ENCODE data around the gene HOXC4. TPM values are rescaled to one million over a fixed set of nuclear protein-coding genes. Genes with fewer than 3 reads are reported as not detected.
"Not testable (repeated sequence)": the region's sequence is repeated elsewhere in the genome, so short reads cannot be mapped to it uniquely, and the experiment has no call there.

Gene HOXC4
- total RNA-seq, 2 experiments from 2014 or later: not detected

- Histone ChIP-seq H3K27ac (ENCODE audit: low read depth in 1 of 2, low read length in 2 of 2) (no peak overlapping the region), H3K36me3 (ENCODE audit: insufficient read depth, low read length) (no peaks in the 10 kb centered on the region), H3K4me1 (ENCODE audit: insufficient read depth, low read length) (peaks cover 14% of the 10 kb centered on the region), H3K9me3 (ENCODE audit: control insufficient read depth in 1 of 2, insufficient read depth in 1 of 2, low read length in 2 of 2) (no peaks in the 10 kb centered on the region), H3K27me3 (ENCODE audit: control insufficient read depth in 1 of 2, insufficient read depth in 2 of 2, low read length in 2 of 2) (no peaks in the 10 kb centered on the region), H3K4me3 (ENCODE audit: low read length) (peak overlapping the region; percentile 45)
- ATAC-seq (ENCODE audit: poor library complexity): no peak
- intact Hi-C loops (cut with DNase I, micrococcal nuclease): no loop called here
- CTCF ChIA-PET: no interaction called here
- H3K27me3 Mint-ChIP-seq: peaks cover 21% of the 10 kb centered on the region
- no peaks in the 10 kb centered on the region for H3K9me3 Mint-ChIP-seq
- peak overlapping the region; percentile 93 for H3K27ac Mint-ChIP-seq
- peak; percentile 16 to 65 (median 37) for DNase-seq
- H3K4me3 Mint-ChIP-seq: peak overlapping the region; percentile 87
- H3K4me1 Mint-ChIP-seq (ENCODE audit: low read depth): peaks cover 35% of the 10 kb centered on the region
- no peaks in the 10 kb centered on the region for H3K36me3 Mint-ChIP-seq (ENCODE audit: low read depth)
- POLR2A ChIA-PET: interaction anchor here (1.2 kb wide), 1 partner anchor 28 kb away, joined by 3 read pairs; no protein-coding TSS in a partner anchor
- no peak for TF ChIP-seq CTCF (IDR thresholded peaks at IDR 0.05)
Measured at GRCh38 chr12:54082397-54082892, 28.8 kb downstream of the HOXC4 start.

- Histone ChIP-seq H3K4me1 (ENCODE audit: insufficient read depth, low read length) (peaks cover 10% of the 10 kb centered on the region), H3K27me3 (ENCODE audit: control insufficient read depth in 1 of 2, insufficient read depth in 2 of 2, low read length in 2 of 2) (peaks cover 5 to 11% of the 10 kb centered on the region in 2 experiments)
- H3K36me3 Mint-ChIP-seq (ENCODE audit: low read depth); CTCF ChIA-PET; H3K27ac Mint-ChIP-seq; H3K4me3 ChIP-seq (ENCODE audit: low read length); H3K4me3 Mint-ChIP-seq; H3K9me3 ChIP-seq (ENCODE audit: control insufficient read depth in 1 of 2, insufficient read depth in 1 of 2, low read length in 2 of 2); ATAC-seq (ENCODE audit: poor library complexity); H3K27ac ChIP-seq (ENCODE audit: low read depth in 1 of 2, low read length in 2 of 2); H3K9me3 Mint-ChIP-seq; intact Hi-C loops (cut with DNase I, micrococcal nuclease); H3K36me3 ChIP-seq (ENCODE audit: insufficient read depth, low read length); DNase-seq; POLR2A ChIA-PET: not testable (repeated sequence)
- peaks cover 66% of the 10 kb centered on the region for H3K27me3 Mint-ChIP-seq
- H3K4me1 Mint-ChIP-seq (ENCODE audit: low read depth): peaks cover 10% of the 10 kb centered on the region
Measured at GRCh38 chr12:54088011-54088410, 34.4 kb downstream of the HOXC4 start.

- ATAC-seq (ENCODE audit: poor library complexity); POLR2A ChIA-PET; intact Hi-C loops (cut with DNase I, micrococcal nuclease): not testable (repeated sequence)
Measured at GRCh38 chr12:54089465-54089864, 35.8 kb downstream of the HOXC4 start.

GRCh38 chr12:54090312-54090711, 36.7 kb downstream of the HOXC4 start:
- Mint-ChIP-seq H3K27me3 (peaks cover 73% of the 10 kb centered on the region), H3K4me3 (peak overlapping the region; percentile 72)
- peak in 3 of 14 experiments; percentile 13 to 25 (median 13) for DNase-seq
- H3K9me3 ChIP-seq (ENCODE audit: control insufficient read depth in 1 of 2, insufficient read depth in 1 of 2, low read length in 2 of 2); H3K27ac ChIP-seq (ENCODE audit: low read depth in 1 of 2, low read length in 2 of 2); intact Hi-C loops (cut with DNase I, micrococcal nuclease); H3K4me1 ChIP-seq (ENCODE audit: insufficient read depth, low read length); H3K4me1 Mint-ChIP-seq (ENCODE audit: low read depth); CTCF ChIA-PET; H3K36me3 ChIP-seq (ENCODE audit: insufficient read depth, low read length); POLR2A ChIA-PET; H3K27ac Mint-ChIP-seq; ATAC-seq (ENCODE audit: poor library complexity); H3K36me3 Mint-ChIP-seq (ENCODE audit: low read depth); H3K9me3 Mint-ChIP-seq: not testable (repeated sequence)
- Histone ChIP-seq H3K27me3 (ENCODE audit: control insufficient read depth in 1 of 2, insufficient read depth in 2 of 2, low read length in 2 of 2) (peaks cover 5 to 11% of the 10 kb centered on the region in 2 experiments), H3K4me3 (ENCODE audit: low read length) (peak overlapping the region; percentile 12)

More at GRCh38 chr12:54089465-54089864, 35.8 kb downstream of the HOXC4 start:
- H3K9me3 ChIP-seq (ENCODE audit: control insufficient read depth in 1 of 2, insufficient read depth in 1 of 2, low read length in 2 of 2); H3K9me3 Mint-ChIP-seq; H3K36me3 Mint-ChIP-seq (ENCODE audit: low read depth); H3K27ac ChIP-seq (ENCODE audit: low read depth in 1 of 2, low read length in 2 of 2); H3K27ac Mint-ChIP-seq; H3K4me3 Mint-ChIP-seq; H3K4me3 ChIP-seq (ENCODE audit: low read length); H3K4me1 Mint-ChIP-seq (ENCODE audit: low read depth); CTCF ChIA-PET; H3K36me3 ChIP-seq (ENCODE audit: insufficient read depth, low read length); H3K4me1 ChIP-seq (ENCODE audit: insufficient read depth, low read length); DNase-seq: not testable (repeated sequence)
- peaks cover 71% of the 10 kb centered on the region for H3K27me3 Mint-ChIP-seq
- H3K27me3 ChIP-seq (ENCODE audit: control insufficient read depth in 1 of 2, insufficient read depth in 2 of 2, low read length in 2 of 2): peaks cover 5 to 11% of the 10 kb centered on the region in 2 experiments

GRCh38 chr12:54092943-54093342, 39.3 kb downstream of the HOXC4 start:
- H3K27me3 ChIP-seq (ENCODE audit: control insufficient read depth in 1 of 2, insufficient read depth in 2 of 2, low read length in 2 of 2): peaks cover 5 to 11% of the 10 kb centered on the region in 2 experiments
- H3K9me3 Mint-ChIP-seq; H3K36me3 Mint-ChIP-seq (ENCODE audit: low read depth); H3K27ac ChIP-seq (ENCODE audit: low read depth in 1 of 2, low read length in 2 of 2); POLR2A ChIA-PET; H3K4me1 ChIP-seq (ENCODE audit: insufficient read depth, low read length); H3K9me3 ChIP-seq (ENCODE audit: control insufficient read depth in 1 of 2, insufficient read depth in 1 of 2, low read length in 2 of 2); H3K4me3 ChIP-seq (ENCODE audit: low read length); H3K4me3 Mint-ChIP-seq; DNase-seq; H3K36me3 ChIP-seq (ENCODE audit: insufficient read depth, low read length); ATAC-seq (ENCODE audit: poor library complexity); H3K27ac Mint-ChIP-seq; intact Hi-C loops (cut with DNase I, micrococcal nuclease); CTCF ChIA-PET; H3K4me1 Mint-ChIP-seq (ENCODE audit: low read depth): not testable (repeated sequence)
- peaks cover 86% of the 10 kb centered on the region for H3K27me3 Mint-ChIP-seq

GRCh38 chr12:54095928-54096327, 42.3 kb downstream of the HOXC4 start:
- H3K27me3 Mint-ChIP-seq: peaks cover 63% of the 10 kb centered on the region
- H3K27me3 ChIP-seq (ENCODE audit: control insufficient read depth in 1 of 2, insufficient read depth in 2 of 2, low read length in 2 of 2); intact Hi-C loops (cut with DNase I, micrococcal nuclease); H3K4me1 Mint-ChIP-seq (ENCODE audit: low read depth); ATAC-seq (ENCODE audit: poor library complexity); H3K4me1 ChIP-seq (ENCODE audit: insufficient read depth, low read length); H3K9me3 ChIP-seq (ENCODE audit: control insufficient read depth in 1 of 2, insufficient read depth in 1 of 2, low read length in 2 of 2); H3K36me3 Mint-ChIP-seq (ENCODE audit: low read depth); DNase-seq; POLR2A ChIA-PET; H3K4me3 Mint-ChIP-seq; H3K9me3 Mint-ChIP-seq; H3K36me3 ChIP-seq (ENCODE audit: insufficient read depth, low read length); H3K27ac Mint-ChIP-seq; H3K27ac ChIP-seq (ENCODE audit: low read depth in 1 of 2, low read length in 2 of 2); CTCF ChIA-PET; H3K4me3 ChIP-seq (ENCODE audit: low read length): not testable (repeated sequence)

All from CD4-positive, alpha-beta T cell (primary cell).